Suprapubic skin (tissue), 4 donors: ENCODE results near the gene SMIM29.

Experiments used
- EP300 ChIP-seq: sonication (generic); formaldehyde crosslinking; IDR thresholded peaks from one replicate; pipeline ENCODE4 v1.6.1; 2017; ENCODE audit warnings: antibody characterized with exemption
- POLR2AphosphoS5 ChIP-seq, 3 donors: sonication (generic); formaldehyde crosslinking; IDR thresholded peaks; one replicate each; pipeline ENCODE4 v1.6.1; 2017; ENCODE audit warnings: antibody characterized with exemption in 3 of 3
- TF ChIP-seq, protein P1 (sequence below), 2 donors: fragments of 200-600 bp in 1 of 2; fragments of 450-650 bp in 1 of 2; sonication (generic) in 1 of 2; IDR thresholded peaks; one replicate each; pipeline ENCODE4 v1.5.1; 2016 to 2019; ENCODE audit warnings: antibody characterized with exemption in 2 of 2, mild to moderate bottlenecking in 1 of 2, moderate library complexity in 1 of 2

DNA sequence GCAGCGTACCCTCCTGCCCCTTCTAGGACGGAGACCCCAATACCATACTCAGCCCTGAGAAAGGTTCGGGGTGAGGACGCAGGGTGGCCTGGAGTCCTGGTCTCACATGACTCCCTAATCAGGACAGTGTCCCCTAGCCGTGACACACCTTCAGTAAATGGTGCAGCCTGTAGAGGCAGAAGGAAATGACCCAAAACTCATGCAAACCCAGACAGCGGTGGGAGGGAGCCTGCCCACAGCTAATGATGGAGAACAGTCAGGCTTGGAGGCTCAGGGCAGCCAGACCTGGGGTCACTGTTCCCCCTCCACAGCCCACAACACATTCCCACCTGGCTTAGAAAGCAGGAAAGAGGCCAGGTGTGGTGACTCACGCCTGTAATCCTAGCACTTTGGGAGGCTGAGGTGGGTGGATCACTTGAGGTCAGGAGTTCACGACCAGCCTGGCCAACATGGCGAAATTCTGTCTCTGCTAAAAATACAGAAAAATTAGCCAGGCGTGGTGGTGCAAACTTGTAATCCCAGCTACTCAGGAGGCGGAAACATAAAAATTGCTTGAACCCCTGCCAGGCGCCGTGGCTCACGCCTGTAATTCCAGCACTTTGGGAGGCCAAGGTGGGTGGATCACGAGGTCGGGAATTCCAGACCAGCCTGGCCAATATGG is 20.9 kb downstream of the SMIM29 start:
- no peak for TF ChIP-seq POLR2AphosphoS5 (IDR thresholded peaks at IDR 0.05)
- TF ChIP-seq EP300: no peak
- TF ChIP-seq, protein P1, sequence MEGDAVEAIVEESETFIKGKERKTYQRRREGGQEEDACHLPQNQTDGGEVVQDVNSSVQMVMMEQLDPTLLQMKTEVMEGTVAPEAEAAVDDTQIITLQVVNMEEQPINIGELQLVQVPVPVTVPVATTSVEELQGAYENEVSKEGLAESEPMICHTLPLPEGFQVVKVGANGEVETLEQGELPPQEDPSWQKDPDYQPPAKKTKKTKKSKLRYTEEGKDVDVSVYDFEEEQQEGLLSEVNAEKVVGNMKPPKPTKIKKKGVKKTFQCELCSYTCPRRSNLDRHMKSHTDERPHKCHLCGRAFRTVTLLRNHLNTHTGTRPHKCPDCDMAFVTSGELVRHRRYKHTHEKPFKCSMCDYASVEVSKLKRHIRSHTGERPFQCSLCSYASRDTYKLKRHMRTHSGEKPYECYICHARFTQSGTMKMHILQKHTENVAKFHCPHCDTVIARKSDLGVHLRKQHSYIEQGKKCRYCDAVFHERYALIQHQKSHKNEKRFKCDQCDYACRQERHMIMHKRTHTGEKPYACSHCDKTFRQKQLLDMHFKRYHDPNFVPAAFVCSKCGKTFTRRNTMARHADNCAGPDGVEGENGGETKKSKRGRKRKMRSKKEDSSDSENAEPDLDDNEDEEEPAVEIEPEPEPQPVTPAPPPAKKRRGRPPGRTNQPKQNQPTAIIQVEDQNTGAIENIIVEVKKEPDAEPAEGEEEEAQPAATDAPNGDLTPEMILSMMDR (IDR thresholded peaks at IDR 0.05): no peak
